Measurements from ENCODE around the gene PITPNC1. TPM values are rescaled to one million over a fixed set of nuclear protein-coding genes. Genes with fewer than 3 reads are reported as not detected.
"Not testable (repeated sequence)": the region's sequence is repeated elsewhere in the genome, so short reads cannot be mapped to it uniquely, and the experiment has no call there.

Gene PITPNC1
- total and polyA plus RNA-seq, 2 donors (not counting 1 experiment from before 2014, with no cell fraction given), result 4.7 to 26.1 TPM

DNA sequence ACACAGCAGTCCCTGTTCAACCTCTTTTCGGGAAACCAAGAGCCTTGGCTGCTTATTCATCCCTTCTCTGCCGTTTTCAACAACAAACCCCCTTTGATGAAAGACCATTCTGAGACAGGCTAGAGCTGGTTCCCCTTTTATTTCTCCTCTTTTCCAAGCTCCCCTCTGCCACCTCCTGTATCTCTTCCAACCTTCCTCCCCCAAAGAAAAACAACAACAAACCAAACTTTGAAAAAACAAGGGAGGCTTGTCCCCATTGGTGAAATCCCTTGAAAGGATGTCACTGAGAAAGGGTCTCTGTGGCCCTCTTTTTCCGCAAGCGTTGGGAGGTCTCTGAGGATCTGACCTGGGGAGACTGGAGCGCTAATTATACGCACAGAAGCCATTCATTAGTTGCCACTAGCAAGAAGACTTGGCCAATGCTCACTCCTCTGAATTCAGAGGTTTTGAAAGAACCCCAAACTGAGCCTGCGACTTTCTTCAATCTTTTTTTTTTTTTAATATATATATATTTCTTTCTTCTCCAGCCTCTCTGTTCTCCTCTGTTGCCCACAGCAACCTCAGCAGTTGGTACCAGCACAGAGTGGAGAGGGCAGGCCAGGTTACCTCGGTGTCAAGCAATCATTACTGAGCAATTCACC, 101.4 kb downstream of the PITPNC1 start:
- Histone ChIP-seq H3K4me2 (replicated peaks; ENCODE audit: low read depth, low read length, poor library complexity, severe bottlenecking) (no peak overlapping the region), H3K9ac (ENCODE audit: low read length) (no peak overlapping the region), H3K27me3 (replicated peaks in 1 of 4; ENCODE audit: control extremely low read depth in 1 of 4, control insufficient read depth in 3 of 4, insufficient read depth in 4 of 4, low read length in 3 of 4) (no peaks in the 10 kb centered on the region), H3K27ac (ENCODE audit: low read length in 2 of 2) (no peak overlapping the region), H3K79me2 (ENCODE audit: control insufficient read depth, insufficient read depth, low read length) (peaks cover 8% of the 10 kb centered on the region), H2AFZ (ENCODE audit: insufficient read depth, low read depth, low read length, poor library complexity, severe bottlenecking) (no peak overlapping the region), H3K4me1 (ENCODE audit: control insufficient read depth in 2 of 2, insufficient read depth in 2 of 2, low read length in 2 of 2) (peaks cover 0 to 8% of the 10 kb centered on the region in 2 donors), H3K4me3 (ENCODE audit: control extremely low read depth in 1 of 5, extremely low read depth in 1 of 5, insufficient read depth in 1 of 5, low read depth in 2 of 5, low read length in 4 of 5) (no peak overlapping the region), H4K20me1 (ENCODE audit: control insufficient read depth, insufficient read depth, low read length, poor library complexity, severe bottlenecking) (no peaks in the 10 kb centered on the region), H3K9me3 (ENCODE audit: control extremely low read depth in 1 of 3, control insufficient read depth in 2 of 3, insufficient read depth in 1 of 3, low read length in 2 of 3) (no peaks in the 10 kb centered on the region), H3K36me3 (replicated peaks in 1 of 2; ENCODE audit: control extremely low read depth in 1 of 2, control insufficient read depth in 1 of 2, extremely low read depth in 1 of 2, insufficient read depth in 2 of 2, low read length in 1 of 2) (no peaks in the 10 kb centered on the region)
- Mint-ChIP-seq H3K27ac (no peak overlapping the region), H3K9me3 (ENCODE audit: insufficient read depth) (no peaks in the 10 kb centered on the region), H3K4me1 (peaks cover 16% of the 10 kb centered on the region), H3K4me3 (no peak overlapping the region), H3K27me3 (no peaks in the 10 kb centered on the region)
- no peak for TF ChIP-seq EZH2 (IDR thresholded peaks at IDR 0.05; ENCODE audit: borderline replicate concordance, insufficient read depth, low read depth, low read length, poor library complexity, severe bottlenecking)
- TF ChIP-seq, protein P1, sequence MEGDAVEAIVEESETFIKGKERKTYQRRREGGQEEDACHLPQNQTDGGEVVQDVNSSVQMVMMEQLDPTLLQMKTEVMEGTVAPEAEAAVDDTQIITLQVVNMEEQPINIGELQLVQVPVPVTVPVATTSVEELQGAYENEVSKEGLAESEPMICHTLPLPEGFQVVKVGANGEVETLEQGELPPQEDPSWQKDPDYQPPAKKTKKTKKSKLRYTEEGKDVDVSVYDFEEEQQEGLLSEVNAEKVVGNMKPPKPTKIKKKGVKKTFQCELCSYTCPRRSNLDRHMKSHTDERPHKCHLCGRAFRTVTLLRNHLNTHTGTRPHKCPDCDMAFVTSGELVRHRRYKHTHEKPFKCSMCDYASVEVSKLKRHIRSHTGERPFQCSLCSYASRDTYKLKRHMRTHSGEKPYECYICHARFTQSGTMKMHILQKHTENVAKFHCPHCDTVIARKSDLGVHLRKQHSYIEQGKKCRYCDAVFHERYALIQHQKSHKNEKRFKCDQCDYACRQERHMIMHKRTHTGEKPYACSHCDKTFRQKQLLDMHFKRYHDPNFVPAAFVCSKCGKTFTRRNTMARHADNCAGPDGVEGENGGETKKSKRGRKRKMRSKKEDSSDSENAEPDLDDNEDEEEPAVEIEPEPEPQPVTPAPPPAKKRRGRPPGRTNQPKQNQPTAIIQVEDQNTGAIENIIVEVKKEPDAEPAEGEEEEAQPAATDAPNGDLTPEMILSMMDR (IDR thresholded peaks at IDR 0.05), result no peak
- WGBS (ENCODE audit: insufficient coverage), result 89% methylated on average over 7 of the region's 8 CpGs
- DNase-seq (no peak), ATAC-seq (ENCODE audit: low read depth) (no peak)
- ChIA-PET POLR2A (interaction anchor here (0.9 kb wide), 1 partner anchor 210 kb away, joined by 3 read pairs; no protein-coding TSS in a partner anchor), CTCF (interaction anchor here (8.8 kb wide), 1 partner anchor 102 kb away, joined by 178 read pairs; the partner anchor contains the start of gene PITPNC1)
- intact Hi-C loops (cut with micrococcal nuclease), result loop anchor here (5.0 kb wide), 1 partner anchor 209 kb away; no protein-coding TSS in a partner anchor

DNA sequence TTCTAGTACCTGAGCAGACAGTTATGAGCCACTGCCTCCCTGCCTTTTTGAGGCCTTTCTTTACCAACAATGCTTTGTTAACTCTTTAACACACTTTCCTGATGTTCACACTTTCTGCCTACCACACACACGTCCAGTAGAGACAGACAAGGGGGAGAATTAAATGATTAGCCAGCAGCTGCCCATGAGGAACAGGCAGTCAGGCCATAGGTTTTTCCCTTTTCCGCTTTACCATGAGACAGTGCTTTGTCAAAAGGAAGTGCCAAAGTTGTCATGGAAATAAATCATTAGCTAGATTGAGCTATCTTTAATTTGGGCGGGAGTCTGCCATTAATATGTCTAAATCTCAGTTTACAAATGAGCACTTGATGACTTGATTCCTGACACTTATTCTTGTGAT, 102.1 kb downstream of the PITPNC1 start:
- Mint-ChIP-seq H3K9me3 (ENCODE audit: insufficient read depth) (no peaks in the 10 kb centered on the region), H3K4me1 (peaks cover 16% of the 10 kb centered on the region), H3K4me3 (no peak overlapping the region), H3K27me3 (no peaks in the 10 kb centered on the region), H3K27ac (no peak overlapping the region)
- no CpG with 5 or more reads among the region's 3 CpGs for WGBS (ENCODE audit: insufficient coverage)
- ChIA-PET CTCF (interaction anchor here (8.8 kb wide), 1 partner anchor 103 kb away, joined by 178 read pairs; the partner anchor contains the start of gene PITPNC1), POLR2A (no interaction called here)
- ATAC-seq (ENCODE audit: low read depth) (no peak), DNase-seq (no peak)
- no peaks in the 10 kb centered on the region for H3K27me3 ChIP-seq (replicated peaks in 1 of 4; ENCODE audit: control extremely low read depth in 1 of 4, control insufficient read depth in 3 of 4, insufficient read depth in 4 of 4, low read length in 3 of 4)
- H3K9me3 ChIP-seq (ENCODE audit: control extremely low read depth in 1 of 3, control insufficient read depth in 2 of 3, insufficient read depth in 1 of 3, low read length in 2 of 3), result no peaks in the 10 kb centered on the region
- no peaks in the 10 kb centered on the region for H4K20me1 ChIP-seq (ENCODE audit: control insufficient read depth, insufficient read depth, low read length, poor library complexity, severe bottlenecking)
- H3K4me3 ChIP-seq (ENCODE audit: control extremely low read depth in 1 of 5, extremely low read depth in 1 of 5, insufficient read depth in 1 of 5, low read depth in 2 of 5, low read length in 4 of 5), result no peak overlapping the region
- intact Hi-C loops (cut with micrococcal nuclease), result loop anchor here (5.0 kb wide), 1 partner anchor 208 kb away; no protein-coding TSS in a partner anchor
- H3K36me3 ChIP-seq (replicated peaks in 1 of 2; ENCODE audit: control extremely low read depth in 1 of 2, control insufficient read depth in 1 of 2, extremely low read depth in 1 of 2, insufficient read depth in 2 of 2, low read length in 1 of 2), result no peaks in the 10 kb centered on the region
- H3K4me1 ChIP-seq (ENCODE audit: control insufficient read depth in 2 of 2, insufficient read depth in 2 of 2, low read length in 2 of 2), result peaks cover 0 to 8% of the 10 kb centered on the region in 2 donors
- no peak overlapping the region for H3K9ac ChIP-seq (ENCODE audit: low read length)
- H3K4me2 ChIP-seq (replicated peaks; ENCODE audit: low read depth, low read length, poor library complexity, severe bottlenecking), result no peak overlapping the region
- no peak overlapping the region for H2AFZ ChIP-seq (ENCODE audit: insufficient read depth, low read depth, low read length, poor library complexity, severe bottlenecking)
- TF ChIP-seq EZH2 (IDR thresholded peaks at IDR 0.05; ENCODE audit: borderline replicate concordance, insufficient read depth, low read depth, low read length, poor library complexity, severe bottlenecking), result no peak
- TF ChIP-seq, protein P1 (IDR thresholded peaks at IDR 0.05), result no peak
- H3K27ac ChIP-seq (ENCODE audit: low read length in 2 of 2), result no peak overlapping the region
- peaks cover 8% of the 10 kb centered on the region for H3K79me2 ChIP-seq (ENCODE audit: control insufficient read depth, insufficient read depth, low read length)

DNA sequence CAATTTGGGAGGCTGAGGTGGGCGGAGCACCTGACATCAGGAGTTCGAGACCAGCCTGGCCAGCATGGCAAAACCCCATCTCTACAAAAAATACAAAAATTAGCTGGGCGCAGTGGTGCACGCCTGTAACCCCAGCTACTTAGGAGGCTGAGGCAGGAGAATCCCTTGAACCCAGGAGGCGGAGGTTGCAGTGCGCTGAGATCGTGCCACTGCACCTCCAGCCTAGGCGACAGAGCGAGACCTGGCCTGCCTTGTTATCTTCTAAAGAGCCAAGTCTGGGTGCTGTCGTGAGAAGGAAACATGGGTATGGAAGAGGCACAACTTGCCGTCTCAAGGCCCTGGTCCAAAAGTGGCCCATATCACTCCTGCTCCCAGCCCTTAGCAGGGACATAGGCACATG, 103.9 kb downstream of the PITPNC1 start:
- H3K4me1 Mint-ChIP-seq; H3K4me3 Mint-ChIP-seq; CTCF ChIA-PET; H3K36me3 ChIP-seq (replicated peaks in 1 of 2; ENCODE audit: control extremely low read depth in 1 of 2, control insufficient read depth in 1 of 2, extremely low read depth in 1 of 2, insufficient read depth in 2 of 2, low read length in 1 of 2); H3K9me3 ChIP-seq (ENCODE audit: control extremely low read depth in 1 of 3, control insufficient read depth in 2 of 3, insufficient read depth in 1 of 3, low read length in 2 of 3); H3K4me2 ChIP-seq (replicated peaks; ENCODE audit: low read depth, low read length, poor library complexity, severe bottlenecking); H3K27me3 ChIP-seq (replicated peaks in 1 of 4; ENCODE audit: control extremely low read depth in 1 of 4, control insufficient read depth in 3 of 4, insufficient read depth in 4 of 4, low read length in 3 of 4); POLR2A ChIA-PET; ATAC-seq (ENCODE audit: low read depth); H3K9me3 Mint-ChIP-seq (ENCODE audit: insufficient read depth); H3K27ac ChIP-seq (ENCODE audit: low read length in 2 of 2); H4K20me1 ChIP-seq (ENCODE audit: control insufficient read depth, insufficient read depth, low read length, poor library complexity, severe bottlenecking); H3K4me1 ChIP-seq (ENCODE audit: control insufficient read depth in 2 of 2, insufficient read depth in 2 of 2, low read length in 2 of 2); H3K27ac Mint-ChIP-seq; DNase-seq; H3K79me2 ChIP-seq (ENCODE audit: control insufficient read depth, insufficient read depth, low read length); H2AFZ ChIP-seq (ENCODE audit: insufficient read depth, low read depth, low read length, poor library complexity, severe bottlenecking); H3K9ac ChIP-seq (ENCODE audit: low read length); H3K4me3 ChIP-seq (ENCODE audit: control extremely low read depth in 1 of 5, extremely low read depth in 1 of 5, insufficient read depth in 1 of 5, low read depth in 2 of 5, low read length in 4 of 5); H3K27me3 Mint-ChIP-seq: not testable (repeated sequence)
- WGBS (ENCODE audit: insufficient coverage), result 98% methylated on average over 11 of the region's 11 CpGs
- intact Hi-C loops (cut with micrococcal nuclease), result loop anchor here (10.0 kb wide), 1 partner anchor 94 kb away; no protein-coding TSS in a partner anchor
